ENCODE data around the gene SMAD1. TPM values are rescaled to one million over a fixed set of nuclear protein-coding genes. Genes with fewer than 3 reads are reported as not detected.

SMAD1 gene
- total RNA-seq, 1 experiment from 2014 or later = 21.1 TPM

DNA sequence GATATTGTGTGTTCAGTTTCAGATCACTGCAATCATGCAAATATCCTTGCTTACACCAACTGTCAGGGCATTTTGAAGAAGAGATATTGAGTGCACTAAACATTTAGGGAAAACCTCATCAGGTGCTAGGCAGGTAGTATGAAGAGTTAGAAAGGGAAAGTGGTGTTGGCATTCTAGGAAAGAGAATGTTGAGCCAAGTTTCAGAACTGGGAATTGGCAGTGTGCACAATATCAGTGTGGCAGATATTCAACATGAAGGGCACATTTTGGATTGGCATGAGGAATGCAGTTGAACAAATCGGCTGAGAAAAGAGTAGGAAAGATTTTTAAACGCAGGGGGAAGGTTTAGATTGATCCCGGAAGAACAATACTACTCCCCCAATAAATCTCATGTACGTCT lies 43.4 kb upstream of the SMAD1 start:
- H2BK120ac ChIP-seq (ENCODE audit: low read depth, low read length, poor library complexity, severe bottlenecking) = no peak overlapping the region
- H3K27ac ChIP-seq (ENCODE audit: insufficient read length, low read depth, low read length) = no peak overlapping the region
- no peak overlapping the region for H3K9ac ChIP-seq (ENCODE audit: extremely low read depth, insufficient read length, low read length)
- H2AK5ac ChIP-seq (ENCODE audit: insufficient read length, low read length) = no peak overlapping the region
- H3K79me2 ChIP-seq (ENCODE audit: insufficient read depth, low read length) = no peaks in the 10 kb centered on the region
- H3K18ac ChIP-seq (ENCODE audit: insufficient read length, low read depth, low read length) = no peak overlapping the region
- no peaks in the 10 kb centered on the region for H3K9me3 ChIP-seq (ENCODE audit: control insufficient read depth, low read depth, low read length)
- WGBS (ENCODE audit: extremely low coverage, insufficient read length, low lambda C conversion rate) = no CpG with 5 or more reads among the region's 4 CpGs
- no peak overlapping the region for H2BK12ac ChIP-seq (ENCODE audit: insufficient read length, low read depth, low read length)
- H3K79me1 ChIP-seq (ENCODE audit: insufficient read depth, low read depth, low read length, poor library complexity, severe bottlenecking) = no peaks in the 10 kb centered on the region
- H3K23ac ChIP-seq (ENCODE audit: insufficient read length, low read depth, low read length) = no peak overlapping the region
- Mint-ChIP-seq H3K4me3 (no peak overlapping the region), H3K9me3 (no peaks in the 10 kb centered on the region; a peak in 1 of 5 replicates), H3K27me3 (ENCODE audit: low read depth) (no peaks in the 10 kb centered on the region; the same call in none of the 2 replicates), H3K4me1 (peaks cover 3 to 14% of the 10 kb centered on the region in 2 experiments; a peak in 2 of 4 replicates), H3K27ac (no peak overlapping the region; a peak in 1 of 7 replicates), H3K36me3 (ENCODE audit: insufficient read depth in 1 of 3, low read depth in 3 of 3) (no peaks in the 10 kb centered on the region)
- H4K5ac ChIP-seq (ENCODE audit: insufficient read length, low read depth, low read length) = no peak overlapping the region
- no peak overlapping the region for H2AFZ ChIP-seq (ENCODE audit: low read length)
- H4K20me1 ChIP-seq (ENCODE audit: control insufficient read depth, insufficient read depth, insufficient read length) = no peaks in the 10 kb centered on the region
- H3T11ph ChIP-seq (ENCODE audit: low read length) = no peak overlapping the region
- no peak overlapping the region for H4K91ac ChIP-seq (ENCODE audit: insufficient read length, low read depth, low read length)
- H3K56ac ChIP-seq (ENCODE audit: insufficient read length, low read depth, low read length) = no peak overlapping the region
- DNase-seq = no peak
- no peak overlapping the region for H3K4me2 ChIP-seq (ENCODE audit: insufficient read depth, insufficient read length, low read length)
- H3K14ac ChIP-seq (ENCODE audit: insufficient read depth, low read length) = no peak overlapping the region
- H4K8ac ChIP-seq (replicated peaks; ENCODE audit: insufficient read length, low read depth, low read length) = no peak overlapping the region
- no peak overlapping the region for H2BK5ac ChIP-seq (ENCODE audit: insufficient read length, low read length)
- H3K23me2 ChIP-seq (ENCODE audit: insufficient read length, low read depth, low read length, poor library complexity, severe bottlenecking) = no peaks in the 10 kb centered on the region
- no peak overlapping the region for H3K4ac ChIP-seq (ENCODE audit: low read depth, low read length)
- H3K4me1 ChIP-seq (ENCODE audit: insufficient read depth, low read length) = no peaks in the 10 kb centered on the region
- no peak overlapping the region for H2BK20ac ChIP-seq (ENCODE audit: low read depth, low read length, poor library complexity, severe bottlenecking)
- no peaks in the 10 kb centered on the region for H3K27me3 ChIP-seq (ENCODE audit: insufficient read depth, low read length)
- H2BK15ac ChIP-seq (ENCODE audit: low read depth, low read length) = no peak overlapping the region
- TF ChIP-seq CTCF (conservative IDR thresholded peaks at IDR 0.05) = no peak
